ENCODE measurements around the gene DMRTB1.

DMRTB1 gene

GRCh38 chr1:53511323-53511932 is 52.2 kb downstream of the DMRTB1 start:
- no peak for DNase-seq

- no peak for DNase-seq
Measured at GRCh38 chr1:53511933-53512806, 53.0 kb downstream of the DMRTB1 start.

- DNase-seq, result no peak
Measured at GRCh38 chr1:53512807-53513755, 53.9 kb downstream of the DMRTB1 start.

GRCh38 chr1:53513846-53514245 is 54.6 kb downstream of the DMRTB1 start:
- no peak for DNase-seq

GRCh38 chr1:53514436-53514835 is 55.2 kb downstream of the DMRTB1 start:
- DNase-seq, result no peak

- no peak for DNase-seq
Measured at GRCh38 chr1:53516181-53516580, 57.0 kb downstream of the DMRTB1 start.
